Erythroblast (primary cell): Measurements from ENCODE around the gene ARL15.

Source experiments
- GATA1 ChIP-seq: IDR thresholded peaks from 2 replicates; pipeline ENCODE4 v1.6.1; 2011; ENCODE audit warnings: low read depth, mild to moderate bottlenecking, control low read depth, low read length, moderate library complexity
- POLR2A ChIP-seq: IDR thresholded peaks from 2 replicates; pipeline ENCODE4 v1.6.1; 2011; ENCODE audit warnings: mild to moderate bottlenecking, low read length

DNA sequence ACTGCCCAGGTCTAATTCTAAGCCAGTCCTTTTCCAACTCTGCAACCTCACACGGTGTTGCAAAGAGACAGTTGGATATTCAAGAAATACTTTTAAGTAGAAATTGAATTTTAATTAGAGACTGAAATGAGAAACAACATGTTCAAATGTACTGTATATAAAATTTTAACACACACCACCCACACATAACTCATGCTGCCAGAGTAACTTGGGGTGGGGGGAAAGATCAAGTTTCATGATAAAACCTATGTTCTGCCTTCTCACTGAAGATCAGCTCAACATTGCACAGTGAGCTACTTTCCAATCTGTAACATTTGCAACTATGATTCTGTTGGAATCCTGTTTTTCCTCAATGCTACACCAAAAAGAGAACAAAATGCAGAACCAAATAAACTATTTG is 17.5 kb downstream of the ARL15 start:
- no peak for TF ChIP-seq POLR2A
- TF ChIP-seq GATA1: no peak
